Kidney tubule cell (primary cell): Measurements from ENCODE around the gene VSIG2.

ENCODE experiments used
- DNase-seq: peaks from one replicate; pipeline ENCODE4 v3.0.0-alpha.2; 2018; ENCODE audit warnings: low spot score

The VSIG2 gene

DNA sequence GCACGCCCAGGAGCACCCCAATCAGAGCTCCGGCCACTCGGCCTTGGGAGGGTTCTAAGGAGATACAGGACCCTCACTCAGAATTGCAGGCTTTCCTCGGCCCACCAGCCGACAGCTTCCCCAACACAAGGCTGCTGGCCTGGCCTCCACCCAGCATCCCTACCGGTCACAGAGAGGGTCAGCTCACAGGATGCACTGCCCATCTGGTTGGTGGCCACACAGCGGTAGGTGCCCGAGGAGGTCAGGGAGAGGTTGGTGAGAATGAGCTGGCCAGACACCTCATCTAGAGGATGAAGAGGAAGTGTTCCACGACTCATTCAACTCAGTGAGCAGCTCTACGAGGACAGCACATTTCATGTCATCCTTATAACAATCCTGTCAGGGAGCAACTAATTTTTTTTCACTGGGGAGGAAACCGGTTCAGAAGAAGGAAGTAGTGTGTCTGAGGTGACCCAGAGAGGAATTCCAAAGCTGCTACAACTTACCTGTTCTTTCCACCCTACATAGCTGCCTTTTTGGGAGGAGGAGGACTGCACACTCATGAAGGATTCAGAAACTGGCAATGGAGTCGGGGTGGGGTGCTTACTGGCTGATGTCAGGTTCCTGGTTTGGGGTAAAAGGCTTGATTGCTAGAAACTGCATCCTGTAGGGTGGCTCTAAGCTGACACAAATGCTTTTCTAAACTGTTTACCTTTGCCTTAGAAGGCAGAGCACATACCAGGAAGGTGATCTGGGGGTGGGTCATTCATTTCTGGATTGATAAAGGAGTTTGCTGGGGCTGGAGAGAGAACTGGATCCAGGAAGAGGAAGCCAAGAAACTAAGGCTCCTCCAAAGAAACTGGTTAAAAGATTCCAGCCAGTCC is 3.3 kb downstream of the VSIG2 start:
- peak; percentile 94 for DNase-seq

DNA sequence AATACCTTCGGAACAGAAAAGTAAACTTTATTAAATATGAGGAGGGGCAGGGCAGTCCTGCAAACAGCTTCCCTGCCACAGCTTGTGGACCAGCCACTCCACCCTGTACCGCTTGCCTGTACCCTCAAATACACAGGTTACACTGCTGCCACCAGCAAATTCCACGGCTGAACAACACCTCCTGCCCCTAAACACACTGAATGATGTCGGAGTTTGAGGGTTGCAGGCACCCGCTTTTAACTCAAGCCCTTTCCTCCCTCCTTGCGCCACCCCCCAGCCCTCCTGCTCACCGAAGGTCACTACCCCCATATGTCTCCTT is 4.0 kb downstream of the VSIG2 start:
- no peak for DNase-seq

DNA sequence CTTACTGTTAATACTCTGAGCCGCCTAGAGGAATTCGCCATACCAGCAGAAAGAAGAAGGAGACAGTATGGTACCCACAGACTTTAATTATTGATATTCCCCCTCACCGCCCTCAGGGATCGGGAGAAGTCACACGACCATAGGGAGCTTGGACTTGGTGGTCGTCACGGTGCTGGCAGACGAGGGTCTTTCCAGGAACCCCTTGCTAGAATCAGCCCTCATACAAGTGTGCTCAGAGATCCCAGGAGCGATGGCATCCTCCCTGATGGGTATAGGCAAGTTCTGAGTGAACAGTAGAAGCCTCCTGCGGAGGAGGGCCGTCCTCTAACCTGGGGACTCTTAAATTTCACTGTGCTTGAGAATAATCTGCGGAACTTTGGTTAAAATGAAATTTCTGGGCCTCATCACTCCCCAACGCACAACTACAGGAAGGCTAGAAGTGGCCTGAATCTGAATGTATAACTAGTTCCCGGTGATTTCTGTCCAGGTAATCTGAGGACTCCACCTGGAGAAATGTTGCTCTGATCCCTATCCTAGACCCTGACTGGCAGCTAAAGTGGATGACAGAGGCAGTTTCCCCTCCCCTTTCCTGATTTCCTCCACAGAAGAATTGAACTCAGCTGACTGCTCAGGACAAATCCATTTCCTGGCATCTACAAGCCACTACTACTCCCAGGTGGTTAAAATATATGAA is 4.5 kb downstream of the VSIG2 start:
- DNase-seq: peak; percentile 50

DNA sequence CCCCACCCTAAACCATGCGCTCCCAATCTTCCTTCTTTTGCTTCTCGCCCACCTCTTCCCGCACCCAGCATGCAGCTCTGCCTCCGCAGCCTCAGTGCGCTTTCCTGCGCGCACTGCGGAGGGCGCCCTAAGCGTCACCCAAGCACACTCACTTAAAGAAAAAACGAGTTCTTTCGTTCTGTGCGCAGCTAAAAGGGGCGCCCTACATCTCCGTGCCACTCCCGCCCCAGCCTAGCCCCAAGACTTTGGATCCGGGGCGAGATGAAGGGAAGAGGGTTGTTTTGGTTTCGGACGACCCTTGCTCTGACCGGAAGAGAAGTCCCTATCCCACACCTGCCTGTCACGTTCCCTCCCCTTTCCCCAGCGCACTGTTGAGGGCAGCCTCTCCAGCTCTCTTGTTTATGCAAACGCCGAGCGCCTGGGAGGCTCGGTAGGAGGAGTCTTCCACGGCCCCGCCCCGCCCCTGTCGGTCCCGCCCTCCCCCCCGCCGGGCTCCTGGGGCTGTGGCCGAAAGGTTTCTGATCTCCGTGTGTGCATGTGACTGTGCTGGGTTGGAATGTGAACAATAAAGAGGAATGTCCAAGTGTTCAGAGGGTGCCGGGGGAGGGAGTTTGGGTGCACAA is 5.3 kb downstream of the VSIG2 start:
- peak; percentile 97 for DNase-seq

DNA sequence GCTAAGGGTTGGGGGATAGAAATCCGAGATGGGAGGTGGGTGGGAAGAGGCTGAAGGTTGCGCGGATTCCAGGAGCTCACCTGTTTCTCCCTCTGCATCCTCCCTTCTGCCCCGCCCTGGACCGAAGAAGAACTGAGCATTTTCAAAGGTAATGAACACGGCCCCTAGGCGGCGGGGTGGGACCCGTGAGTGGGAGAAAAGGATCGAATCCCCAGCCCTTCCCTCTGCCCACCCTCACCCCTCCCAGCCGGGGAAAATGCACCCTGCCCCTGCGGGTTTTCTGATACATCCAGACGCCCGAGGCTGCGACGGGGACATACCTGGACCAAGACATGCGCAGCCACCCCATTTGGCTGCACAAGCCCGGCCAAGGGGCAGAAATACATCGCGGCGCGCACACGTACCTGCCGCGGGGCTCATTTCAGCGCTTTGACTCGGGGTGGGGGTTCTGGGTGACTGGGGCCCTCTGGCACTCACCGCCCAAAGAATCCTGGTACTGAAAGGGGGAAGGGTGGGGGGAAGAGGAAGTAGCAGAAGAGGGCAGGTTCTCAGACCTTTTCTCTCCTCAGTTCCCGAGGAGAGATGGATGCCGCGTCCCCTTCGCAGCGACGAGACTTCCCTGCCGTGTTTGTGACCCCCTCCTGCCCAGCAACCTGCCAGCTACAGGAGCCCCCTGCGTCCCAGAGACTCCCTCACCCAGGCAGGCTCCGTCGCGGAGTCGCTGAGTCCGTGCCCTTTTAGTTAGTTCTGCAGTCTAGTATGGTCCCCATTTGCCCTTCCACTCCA is 6.0 kb downstream of the VSIG2 start:
- DNase-seq: peak; percentile 50

DNA sequence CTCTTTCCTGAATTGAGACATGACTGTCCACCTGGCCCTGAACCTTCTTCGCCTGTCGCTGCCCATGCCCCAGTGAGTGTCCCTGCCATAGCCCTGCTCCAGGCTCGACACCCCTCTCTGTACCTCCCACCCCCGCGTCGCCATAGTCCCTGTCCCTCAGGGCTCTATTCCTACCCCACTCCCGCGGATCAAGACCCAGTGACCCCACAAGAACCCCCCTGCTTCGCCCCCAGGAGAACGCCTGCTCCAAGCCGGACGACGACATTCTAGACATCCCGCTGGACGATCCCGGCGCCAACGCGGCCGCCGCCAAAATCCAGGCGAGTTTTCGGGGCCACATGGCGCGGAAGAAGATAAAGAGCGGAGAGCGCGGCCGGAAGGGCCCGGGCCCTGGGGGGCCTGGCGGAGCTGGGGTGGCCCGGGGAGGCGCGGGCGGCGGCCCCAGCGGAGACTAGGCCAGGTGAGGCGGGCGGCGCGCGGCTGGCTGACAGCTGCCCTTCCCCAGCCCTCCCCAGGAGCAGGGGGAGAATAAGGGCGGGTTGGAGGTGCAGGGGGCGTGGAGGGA is 6.7 kb downstream of the VSIG2 start:
- no peak for DNase-seq

DNA sequence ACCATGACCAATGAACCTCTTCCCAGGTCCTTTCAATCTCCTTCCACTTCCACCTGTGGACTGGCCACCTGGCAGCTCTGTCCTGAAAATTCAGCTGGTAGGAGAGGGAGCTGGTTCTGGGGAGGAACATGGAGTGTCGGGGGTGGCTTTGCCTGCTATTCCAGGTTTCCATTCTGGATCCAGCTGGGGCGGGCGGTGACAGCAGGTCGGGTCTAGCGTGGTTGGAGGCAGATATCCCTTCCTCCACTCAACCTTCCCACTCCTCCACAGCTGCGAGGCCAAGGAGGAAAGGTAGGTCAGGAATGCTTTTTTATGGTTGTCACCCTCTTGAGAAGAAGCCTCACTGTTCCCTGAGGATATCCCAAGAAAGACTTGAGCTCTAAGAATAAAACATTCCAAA is 9.0 kb downstream of the VSIG2 start:
- DNase-seq: no peak

DNA sequence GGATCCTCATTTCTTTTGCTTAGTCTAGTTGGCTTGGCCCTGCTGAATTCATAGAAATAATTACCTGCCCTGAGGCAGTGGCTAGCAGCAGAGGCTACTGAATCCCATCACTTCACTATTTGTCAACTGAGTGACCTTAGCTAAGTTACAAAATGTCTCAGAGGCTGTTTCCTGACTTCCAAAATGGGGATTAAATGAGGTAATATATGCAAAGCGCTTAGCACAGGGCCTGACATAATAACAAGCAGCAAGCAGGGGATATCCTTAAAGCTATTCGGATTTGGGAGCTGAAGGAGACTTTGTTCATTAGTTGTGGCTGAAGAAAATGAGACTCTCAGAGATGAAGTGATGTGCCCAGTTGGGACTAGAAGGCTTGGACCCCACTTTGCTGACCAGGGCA is 9.5 kb downstream of the VSIG2 start:
- no peak for DNase-seq

DNA sequence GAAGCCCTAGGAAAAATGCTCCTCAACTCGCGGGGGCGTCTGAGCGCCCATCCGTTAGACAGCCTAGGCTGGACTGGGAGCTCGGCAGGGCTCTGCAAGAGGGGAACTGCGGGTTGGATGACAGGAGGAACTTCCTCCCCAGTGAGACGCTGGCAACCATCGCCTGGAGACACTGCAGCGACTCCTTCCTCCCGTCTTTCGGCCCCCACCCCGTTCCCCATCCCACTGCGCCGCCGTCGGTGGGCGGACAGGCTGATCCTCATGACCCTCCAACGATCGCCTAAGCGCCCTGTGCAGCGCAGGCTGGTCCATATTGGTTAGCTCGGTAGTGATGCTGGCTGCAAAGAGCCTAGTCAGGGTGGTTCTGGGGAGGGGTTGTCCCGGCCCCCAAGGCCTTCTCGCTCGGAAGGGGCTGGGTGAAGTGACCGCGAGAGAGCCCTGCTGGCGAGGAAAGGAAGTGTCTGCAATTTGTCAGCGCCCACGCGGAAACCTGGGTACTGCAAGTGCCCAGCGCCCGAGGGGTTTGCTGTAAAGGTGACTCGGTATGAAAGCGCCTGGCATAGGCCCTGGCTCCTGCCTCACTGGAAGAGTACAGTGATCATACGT is 11.7 kb downstream of the VSIG2 start:
- DNase-seq: no peak

DNA sequence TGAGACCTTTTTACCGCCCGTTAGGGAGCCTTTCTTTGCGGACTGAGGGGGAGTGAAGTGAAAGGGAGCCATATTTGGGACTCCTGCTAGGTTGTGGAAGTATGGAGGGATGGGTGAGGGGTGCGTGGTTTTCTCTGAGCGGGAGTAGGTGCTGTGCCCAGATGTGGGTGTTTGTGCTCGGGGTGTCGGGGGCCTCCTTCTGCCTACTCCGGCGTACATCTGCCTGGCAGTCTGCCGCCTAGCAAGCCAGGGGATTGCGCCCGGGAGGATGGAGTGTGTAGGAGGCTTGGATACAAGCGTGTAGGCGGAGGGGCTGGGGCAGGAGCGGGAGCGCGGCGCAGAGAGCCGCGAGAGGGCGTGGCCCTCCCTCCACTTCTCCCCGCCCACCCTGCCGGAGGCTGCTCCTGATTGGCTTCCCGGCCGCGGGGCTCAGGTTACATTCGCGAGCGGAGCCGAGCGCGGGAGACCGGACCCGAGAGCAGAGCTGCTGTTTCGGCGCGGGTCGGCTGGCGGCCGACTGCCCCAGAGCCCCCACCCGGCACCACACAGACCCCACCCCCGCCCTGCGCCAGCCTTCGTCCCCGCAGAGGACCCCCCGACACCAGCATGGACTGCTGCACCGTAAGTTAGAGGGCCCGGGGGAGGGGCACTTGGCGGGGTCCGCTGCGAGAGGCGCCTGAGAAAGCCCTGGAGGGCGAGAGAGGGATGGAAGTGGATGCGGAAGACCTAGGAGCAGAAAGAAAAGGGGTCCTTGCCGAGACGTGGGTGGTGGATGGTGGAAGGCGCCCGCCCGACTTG is 12.4 kb downstream of the VSIG2 start, which contains the start of gene NRGN:
TSS of gene NRGN (plus strand) at position 464 of the 798 bp plus-strand sequence. CDS start at position 607, 143 bp downstream.
- peak; percentile 86 for DNase-seq

DNA sequence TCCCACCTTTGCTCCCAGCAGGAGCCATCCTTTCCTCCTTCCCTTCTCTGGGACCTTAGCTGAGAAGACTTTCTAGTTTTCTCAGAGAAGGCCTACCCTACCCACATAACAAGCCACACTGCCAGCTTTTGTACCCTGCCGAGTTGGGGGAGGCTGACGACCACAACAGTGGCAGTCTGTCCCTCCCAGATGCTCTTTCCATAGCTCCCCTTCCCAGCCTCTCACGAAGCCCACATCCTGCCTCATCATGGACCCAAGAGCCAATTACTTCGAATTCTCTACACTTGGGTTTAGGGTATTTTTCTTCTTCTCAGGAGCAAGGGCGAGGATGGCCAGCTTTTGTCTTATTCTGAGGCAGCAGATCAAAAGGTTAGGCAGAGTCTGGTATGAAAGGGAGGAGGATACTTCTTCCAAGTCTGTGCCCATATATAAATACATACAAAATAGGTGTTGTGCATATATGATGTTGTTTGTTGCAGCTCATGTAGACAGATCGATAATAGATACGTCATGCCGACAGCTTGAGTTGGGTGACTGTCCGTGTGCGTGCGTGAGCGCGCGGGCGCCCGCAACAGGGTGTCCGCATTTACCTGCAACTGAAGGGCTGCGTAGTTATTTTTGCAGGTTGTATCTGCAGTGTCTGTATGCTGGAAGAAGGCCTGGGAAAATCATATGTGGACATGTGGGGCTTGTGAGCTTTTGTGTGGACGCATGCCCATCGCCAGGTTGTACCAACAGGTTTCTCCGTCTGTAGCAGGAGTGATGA is 13.2 kb downstream of the VSIG2 start:
- no peak for DNase-seq

DNA sequence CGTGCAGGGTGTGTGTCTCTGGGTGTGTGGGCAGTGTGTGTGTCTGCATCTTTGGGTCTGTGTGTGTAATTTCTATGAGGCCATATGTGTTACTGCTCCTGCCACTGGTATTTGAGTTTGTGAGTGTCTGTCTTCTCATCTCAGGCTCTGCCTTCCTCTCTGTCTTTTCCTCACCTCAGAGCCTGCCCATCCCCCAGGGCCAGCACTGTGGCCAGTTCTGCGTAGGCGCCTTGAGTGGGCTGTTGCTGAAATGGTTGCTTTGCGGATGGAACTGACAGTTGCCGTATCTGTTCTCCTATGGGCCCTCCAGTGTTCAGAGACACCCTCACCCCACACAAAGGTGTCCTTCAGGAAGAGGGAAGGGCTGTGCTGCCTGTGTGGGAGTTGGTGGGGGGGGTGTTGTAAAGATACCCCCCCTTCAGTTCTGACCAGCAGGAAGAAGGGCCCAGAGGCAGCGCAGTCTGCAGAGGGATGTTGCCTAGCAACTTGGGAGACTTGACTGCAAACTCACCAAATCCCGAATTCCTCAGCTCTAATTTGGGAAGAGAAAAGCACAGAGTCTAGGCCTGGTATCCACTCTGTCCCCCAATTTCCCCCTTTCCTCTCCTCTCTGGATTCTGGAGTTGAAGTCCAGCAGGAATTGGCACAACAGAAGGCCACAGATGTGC is 14.3 kb downstream of the VSIG2 start:
- no peak for DNase-seq

DNA sequence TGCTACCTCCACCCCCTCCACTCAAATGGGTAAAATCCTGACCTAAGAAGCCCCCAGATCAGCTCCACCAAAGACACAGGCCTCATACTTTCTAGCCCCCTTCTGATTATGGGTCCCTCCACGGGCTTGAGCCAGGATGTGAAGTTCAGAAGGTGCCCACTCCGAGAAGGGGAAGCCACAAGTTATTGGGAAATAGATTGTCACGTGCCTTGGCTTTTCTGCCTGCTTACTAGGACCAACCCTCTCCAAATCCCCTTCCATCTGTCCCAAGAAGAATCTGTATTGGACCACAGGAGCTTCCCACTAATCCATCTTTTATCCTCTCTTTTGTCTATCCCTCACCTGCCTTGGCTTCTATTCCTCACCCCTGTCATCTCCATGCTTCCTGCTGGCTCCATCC is 15.3 kb downstream of the VSIG2 start:
- no peak for DNase-seq

DNA sequence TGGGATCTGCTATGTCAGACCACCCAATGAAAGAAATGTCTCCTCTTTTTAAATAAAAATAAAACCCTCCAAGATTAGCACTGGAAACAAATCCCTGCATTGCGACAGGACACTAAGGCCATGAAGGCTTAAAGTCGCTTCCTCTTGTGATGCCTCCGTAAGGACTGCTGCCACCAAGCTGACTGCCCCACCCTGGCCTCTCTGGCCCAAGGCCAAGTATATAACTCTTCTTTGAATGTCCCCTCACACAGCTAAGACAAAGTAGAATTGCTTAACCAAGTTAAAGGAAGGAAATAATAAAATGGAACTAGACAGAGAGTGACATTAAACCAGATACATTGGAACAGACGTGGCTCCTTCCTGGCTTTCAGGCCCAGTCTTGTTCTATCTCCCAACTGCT is 19.8 kb downstream of the VSIG2 start:
- no peak for DNase-seq

DNA sequence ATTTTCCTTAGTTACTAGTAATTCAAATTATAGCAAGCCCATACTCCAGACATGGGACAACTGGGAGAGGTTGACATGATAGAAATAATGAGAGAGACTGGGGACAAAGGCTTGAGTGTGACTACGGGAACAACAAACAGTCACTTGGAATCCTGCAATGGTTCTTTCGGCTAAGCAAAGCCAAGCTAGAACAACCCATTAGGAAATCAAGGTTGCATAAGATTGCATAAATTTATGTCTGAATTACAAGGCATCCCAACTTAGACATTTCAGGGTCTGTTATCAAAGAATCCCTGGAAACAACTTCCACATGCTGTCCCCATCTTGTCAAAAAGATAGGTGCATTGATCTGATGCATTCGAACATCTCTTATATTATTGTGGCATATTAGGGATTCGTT is 22.5 kb downstream of the VSIG2 start:
- no peak for DNase-seq

DNA sequence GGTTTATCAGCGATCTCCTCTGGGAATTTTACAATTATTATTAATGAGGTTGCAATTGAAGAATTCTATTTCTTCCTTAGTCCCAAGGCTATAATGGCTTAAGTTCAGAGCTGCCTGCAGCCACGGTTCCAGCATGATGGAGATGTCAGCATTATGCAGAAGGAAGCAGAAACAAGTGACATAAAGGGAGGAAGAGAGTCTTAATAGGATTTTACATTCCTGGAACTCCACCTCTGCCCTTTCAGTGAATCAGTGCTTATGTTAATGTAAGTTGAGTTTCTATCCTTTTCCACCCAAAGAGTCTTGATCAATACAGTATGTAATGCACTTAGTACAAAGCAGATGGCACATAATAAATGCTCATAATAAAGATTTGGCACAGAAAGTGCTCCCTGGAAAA is 23.9 kb downstream of the VSIG2 start:
- DNase-seq: no peak

DNA sequence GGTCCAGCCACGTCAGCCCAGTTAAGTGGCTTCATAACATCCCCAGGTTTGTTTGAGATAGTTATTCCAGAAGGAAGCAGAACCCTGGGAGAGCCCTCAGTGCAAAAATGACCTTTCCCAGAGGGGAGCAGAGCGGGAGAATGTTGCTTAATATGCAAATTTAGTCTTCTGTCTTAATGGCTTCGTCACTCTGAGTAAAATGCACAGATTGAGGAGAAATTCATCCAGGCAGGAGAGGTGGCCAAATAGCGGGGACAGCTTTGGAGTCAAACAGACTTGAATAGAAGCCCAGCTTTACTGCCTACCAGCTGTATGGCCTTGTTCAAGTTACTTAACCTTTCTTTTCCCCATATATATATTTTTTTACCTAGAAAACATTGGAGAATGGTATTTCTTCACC is 24.6 kb downstream of the VSIG2 start:
- DNase-seq: no peak

DNA sequence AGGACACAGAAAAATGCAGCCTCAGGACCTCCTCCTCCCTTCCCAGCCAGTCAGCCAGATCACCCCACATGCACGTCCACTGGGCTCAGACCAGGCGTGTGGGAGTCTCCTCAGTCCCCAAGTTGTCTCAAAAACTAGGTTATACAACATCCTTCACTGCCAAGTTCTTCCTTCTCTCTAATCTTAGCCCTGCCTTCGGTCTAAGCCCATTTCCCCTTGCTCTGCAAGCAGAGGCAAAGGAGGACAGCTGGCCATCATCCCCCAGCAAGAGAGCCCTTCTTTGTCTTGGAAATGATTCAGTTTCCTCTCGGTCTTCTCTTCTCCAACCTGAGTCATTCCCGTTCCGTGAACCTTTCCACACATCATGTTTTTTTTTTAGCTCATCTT is 26.3 kb downstream of the VSIG2 start:
- peak; percentile 47 for DNase-seq

DNA sequence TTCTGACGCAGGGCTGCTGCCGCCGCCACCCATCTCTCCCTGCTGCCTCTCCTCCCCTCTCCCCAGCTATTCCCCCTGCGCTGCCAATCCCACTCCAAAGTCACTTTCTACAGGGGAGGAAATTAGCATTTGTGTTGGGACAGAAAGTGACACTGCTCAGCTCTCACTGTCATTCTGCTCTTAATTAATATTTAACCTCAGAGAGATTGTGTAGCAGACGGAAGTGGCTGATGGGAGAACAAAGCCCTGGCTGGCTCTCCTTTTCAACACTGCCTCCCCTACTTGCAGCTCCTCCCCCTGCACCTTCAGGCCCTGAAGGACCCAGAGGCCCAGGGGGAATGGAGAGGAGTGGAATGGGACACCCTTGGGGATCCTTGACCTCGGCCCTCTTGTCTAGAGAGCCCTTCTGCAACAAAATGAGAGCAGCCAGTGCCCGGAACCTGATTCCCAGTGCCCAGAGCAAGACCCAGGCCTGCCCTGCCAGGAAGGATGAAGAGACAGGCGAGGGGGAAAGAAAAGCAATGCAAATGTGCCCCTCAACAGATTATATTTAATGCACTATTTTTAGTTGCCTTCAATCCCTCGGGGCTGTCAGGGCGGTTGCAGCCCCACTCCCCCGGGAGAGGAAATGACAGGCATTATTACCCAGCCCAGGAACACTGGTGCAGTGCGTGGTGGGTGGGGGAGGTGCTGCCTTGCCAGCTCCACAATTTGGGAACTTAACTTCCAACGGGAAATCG is 26.9 kb downstream of the VSIG2 start:
- peak; percentile 59 for DNase-seq
